Stimulated activated CD8-positive, alpha-beta memory T cell treated with anti-CD3 and anti-CD28 coated beads, Interleukin-7, amount 100 ng/mL, for 48 hours (primary cell): ENCODE data around the gene NPBWR2.

Experiments
- DNase-seq, 2 donors: peaks; one replicate each; pipeline ENCODE4 v3.0.0-alpha.2; 2020; ENCODE audit warnings: low read depth in 1 of 2; ENCODE audit errors: extremely low read depth in 1 of 2

Gene NPBWR2

DNA sequence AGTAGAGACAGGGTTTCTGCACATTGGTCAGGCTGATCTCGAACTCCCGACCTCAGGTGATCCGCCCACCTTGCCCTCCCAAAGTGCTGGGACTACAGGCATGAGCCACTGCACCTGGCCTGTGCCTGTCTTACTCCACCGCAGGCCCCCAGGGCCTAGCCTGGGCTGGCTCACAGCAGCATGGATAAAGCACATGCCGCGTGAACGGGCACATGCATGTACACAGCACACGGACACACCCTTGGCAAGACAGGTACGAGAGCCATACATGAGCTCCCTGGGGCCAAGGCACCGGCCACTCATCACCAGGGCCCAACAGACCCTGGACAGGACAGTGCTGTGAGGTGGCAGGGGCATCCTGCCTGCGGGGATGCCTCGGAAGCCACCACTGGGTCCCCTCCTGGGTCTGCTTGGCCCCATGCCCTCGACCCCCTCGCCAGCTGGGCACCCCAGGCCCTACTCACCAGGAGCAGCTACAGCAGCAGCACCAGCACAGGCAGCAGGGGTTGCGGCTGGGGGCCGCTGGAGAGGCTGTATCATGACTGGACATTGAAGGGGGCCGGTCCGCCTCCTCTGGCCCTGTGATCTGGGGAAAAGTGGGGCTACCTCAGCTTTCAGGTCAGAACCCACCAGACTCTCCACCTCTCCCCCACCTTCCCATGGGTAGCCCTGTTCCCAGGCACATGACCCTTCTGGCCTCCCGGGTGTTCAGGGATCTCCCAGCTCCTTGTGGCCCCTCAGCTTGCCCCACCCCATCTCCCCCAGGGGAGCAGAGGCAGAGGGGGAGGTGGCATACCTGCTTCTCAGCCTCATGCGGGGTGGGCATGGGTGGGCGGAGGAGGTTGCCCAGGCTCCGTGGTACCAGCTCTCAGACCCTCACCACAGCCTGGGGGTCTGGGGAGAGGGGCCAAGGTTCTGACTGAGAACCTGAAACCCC, 31.0 kb downstream of the NPBWR2 start:
- no peak for DNase-seq

- DNase-seq = no peak
These were observed 31.8 kb downstream of the NPBWR2 start for GRCh38 chr20:64075556-64075955.

DNA sequence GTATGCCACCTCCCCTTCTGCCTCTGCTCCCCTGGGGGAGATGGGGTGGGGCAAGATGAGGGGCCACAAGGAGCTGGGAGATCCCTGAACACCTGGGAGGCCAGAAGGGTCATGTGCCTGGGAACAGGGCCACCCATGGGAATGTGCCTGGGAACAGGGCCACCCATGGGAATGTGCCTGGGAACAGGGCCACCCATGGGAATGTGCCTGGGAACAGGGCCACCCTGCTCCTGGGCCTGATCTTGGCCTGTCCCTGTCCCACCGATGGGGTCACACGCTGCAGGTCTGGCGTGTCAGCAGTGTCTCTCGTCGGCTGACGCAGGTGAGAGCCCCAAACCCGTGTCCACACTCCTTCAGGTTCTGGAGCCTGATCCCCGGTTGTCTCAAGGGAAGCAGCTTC, 32.4 kb downstream of the NPBWR2 start:
- no peak for DNase-seq

GRCh38 chr20:64074184-64074789, 33.1 kb downstream of the NPBWR2 start:
- no peak for DNase-seq

GRCh38 chr20:64073476-64074183, 33.7 kb downstream of the NPBWR2 start:
- no peak for DNase-seq

DNA sequence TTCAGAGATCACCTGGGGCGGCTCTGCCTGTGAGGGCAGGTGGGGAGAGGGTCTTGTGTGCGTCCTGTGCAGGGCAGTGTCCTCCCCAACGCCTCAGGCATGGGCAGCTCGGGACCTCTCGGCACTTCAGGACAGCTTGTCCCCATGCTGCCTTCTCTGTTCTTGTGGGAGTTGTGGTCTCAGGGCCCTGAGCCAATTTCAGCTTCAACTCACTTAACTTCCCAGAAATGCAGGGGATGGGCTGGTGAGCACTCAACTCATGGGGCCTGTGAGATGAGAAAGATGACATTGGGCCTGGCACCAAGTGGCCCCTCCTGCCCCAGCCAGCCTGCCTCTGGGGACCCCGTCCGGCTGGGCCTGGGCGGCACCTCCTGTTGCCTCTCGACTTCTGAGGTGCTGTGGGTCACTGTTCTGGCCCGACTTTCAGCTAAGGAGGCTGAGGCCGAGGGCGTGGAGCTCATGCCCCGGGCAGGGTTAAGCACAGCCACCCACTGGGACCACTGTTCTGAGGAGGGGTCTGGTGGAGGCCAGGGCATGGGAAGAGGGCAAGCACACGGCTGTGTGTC, 34.8 kb downstream of the NPBWR2 start:
- no peak for DNase-seq

GRCh38 chr20:64071341-64072332, 35.7 kb downstream of the NPBWR2 start:
- no peak for DNase-seq

DNA sequence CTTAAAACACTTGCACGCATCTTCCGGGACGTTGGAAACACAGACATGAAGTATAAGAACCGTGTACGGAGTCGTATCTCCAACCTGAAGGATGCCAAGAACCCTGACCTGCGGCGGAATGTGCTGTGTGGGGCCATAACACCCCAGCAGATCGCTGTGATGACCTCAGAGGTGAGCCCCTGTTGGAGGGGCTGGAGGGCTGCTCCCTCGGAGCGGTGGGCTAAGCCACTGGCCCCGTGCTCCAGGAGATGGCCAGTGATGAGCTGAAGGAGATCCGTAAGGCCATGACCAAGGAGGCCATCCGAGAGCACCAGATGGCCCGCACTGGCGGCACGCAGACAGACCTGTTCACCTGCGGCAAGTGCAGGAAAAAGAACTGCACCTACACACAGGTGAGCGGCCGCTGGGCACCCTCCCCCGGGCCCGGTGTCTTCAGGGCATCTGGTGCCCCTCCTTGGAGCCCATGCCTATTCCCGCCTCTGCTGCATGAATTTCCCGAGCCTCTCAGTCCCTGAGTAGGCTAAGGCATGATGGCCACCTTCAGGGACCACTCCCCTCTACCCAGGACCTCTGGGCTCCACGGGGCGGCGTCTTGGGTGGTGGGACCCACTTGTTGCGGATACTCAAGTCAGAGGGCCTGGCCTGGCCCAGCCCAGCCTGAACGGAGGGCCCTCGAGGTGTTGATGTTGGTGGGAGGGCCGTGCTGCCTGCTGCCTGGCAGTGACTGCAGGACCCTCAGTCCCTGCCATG, 36.9 kb downstream of the NPBWR2 start:
- no peak for DNase-seq

- no peak for DNase-seq
These were observed 37.6 kb downstream of the NPBWR2 start for GRCh38 chr20:64069614-64070243.

GRCh38 chr20:64069209-64069613, 38.2 kb downstream of the NPBWR2 start:
- no peak for DNase-seq

DNA sequence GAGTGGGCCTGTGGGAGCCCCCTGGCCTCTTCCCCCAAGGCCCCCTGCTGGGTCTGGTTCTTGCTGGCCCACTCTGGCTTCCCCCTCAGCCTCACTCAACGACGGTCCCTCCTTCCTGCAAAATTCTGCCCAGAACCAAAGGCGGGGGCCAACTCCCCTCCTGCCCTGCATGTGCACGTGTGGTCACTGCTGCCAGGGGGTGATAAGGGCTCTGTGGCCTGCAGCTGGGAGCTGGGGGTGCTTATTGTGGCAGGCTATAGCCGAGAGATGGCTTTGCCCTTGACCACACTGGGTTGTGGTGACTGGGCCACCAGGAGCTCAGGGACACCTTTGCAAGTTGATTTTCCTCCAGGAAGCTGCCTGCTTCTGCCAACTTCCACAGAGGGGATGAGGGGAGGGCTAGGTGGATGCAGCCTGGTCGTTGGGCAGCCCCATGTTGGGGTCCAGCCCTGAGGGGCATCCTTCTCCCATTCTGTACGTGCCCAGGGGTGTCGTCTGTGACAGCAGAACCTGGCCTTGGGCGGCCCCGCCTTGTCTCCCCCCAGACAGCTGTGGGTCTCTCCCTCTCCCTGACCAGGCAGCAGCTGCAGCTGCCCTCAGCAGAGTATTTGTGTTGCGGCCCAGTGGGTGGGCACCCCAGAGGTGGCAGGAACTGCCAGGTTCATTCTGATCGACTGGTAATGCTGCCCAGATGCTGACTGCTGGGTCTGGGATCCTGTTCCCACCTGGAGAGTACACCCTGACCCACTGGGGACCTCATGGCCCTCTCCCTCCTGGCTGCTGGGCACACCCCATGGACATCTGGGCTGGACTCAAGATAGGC, 38.8 kb downstream of the NPBWR2 start:
- no peak for DNase-seq

DNA sequence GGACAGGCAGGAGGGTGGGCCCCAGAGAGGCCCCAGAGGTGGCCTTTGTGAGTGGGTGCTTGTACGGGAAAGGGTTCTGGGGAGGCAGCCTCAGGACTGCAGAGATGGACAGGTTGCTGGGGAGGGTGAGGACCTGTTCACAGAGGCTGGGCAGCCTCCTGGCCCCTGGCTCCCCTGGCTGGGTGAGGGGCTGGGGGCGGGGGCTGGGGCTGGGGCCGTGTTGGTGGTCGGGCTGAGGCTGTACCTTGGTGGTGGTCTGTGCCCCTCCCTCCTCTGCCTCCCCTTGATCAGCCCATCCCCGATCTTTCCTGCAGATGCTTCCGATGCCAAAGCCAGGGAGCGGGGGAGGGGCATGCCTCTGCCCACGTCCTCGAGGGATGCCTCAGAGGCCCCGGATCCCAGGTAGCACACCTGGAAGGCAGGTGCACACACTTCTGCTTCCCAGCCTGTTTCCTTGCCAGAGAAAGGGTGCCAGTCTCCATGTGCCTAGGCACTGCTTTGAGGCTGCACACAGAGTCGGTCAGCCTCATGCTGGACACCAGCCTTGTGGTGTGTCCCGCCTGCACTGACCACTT, 39.5 kb downstream of the NPBWR2 start:
- no peak for DNase-seq

- DNase-seq = no peak
These were observed 40.2 kb downstream of the NPBWR2 start for GRCh38 chr20:64067005-64067632.

DNA sequence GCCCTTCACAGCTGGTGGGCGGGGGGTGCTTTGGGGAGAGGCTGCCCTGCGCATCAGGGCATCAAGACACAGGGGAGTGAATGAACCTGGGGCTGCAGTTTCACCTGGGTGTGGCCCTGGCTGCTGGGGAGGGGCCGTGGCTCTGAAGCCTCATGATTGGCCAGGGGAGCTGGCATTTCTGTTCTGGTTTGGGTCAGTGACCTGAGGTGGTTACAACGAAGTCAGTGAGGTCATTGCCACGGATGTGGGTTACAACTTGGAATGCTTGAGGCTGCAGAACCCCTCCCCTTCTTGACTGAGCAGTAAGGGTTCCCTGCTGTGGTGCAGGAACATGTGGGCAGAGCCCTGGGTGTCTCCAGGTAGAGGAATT, 41.4 kb downstream of the NPBWR2 start:
- peak in 1 of 2 donors; percentile 72 for DNase-seq

DNA sequence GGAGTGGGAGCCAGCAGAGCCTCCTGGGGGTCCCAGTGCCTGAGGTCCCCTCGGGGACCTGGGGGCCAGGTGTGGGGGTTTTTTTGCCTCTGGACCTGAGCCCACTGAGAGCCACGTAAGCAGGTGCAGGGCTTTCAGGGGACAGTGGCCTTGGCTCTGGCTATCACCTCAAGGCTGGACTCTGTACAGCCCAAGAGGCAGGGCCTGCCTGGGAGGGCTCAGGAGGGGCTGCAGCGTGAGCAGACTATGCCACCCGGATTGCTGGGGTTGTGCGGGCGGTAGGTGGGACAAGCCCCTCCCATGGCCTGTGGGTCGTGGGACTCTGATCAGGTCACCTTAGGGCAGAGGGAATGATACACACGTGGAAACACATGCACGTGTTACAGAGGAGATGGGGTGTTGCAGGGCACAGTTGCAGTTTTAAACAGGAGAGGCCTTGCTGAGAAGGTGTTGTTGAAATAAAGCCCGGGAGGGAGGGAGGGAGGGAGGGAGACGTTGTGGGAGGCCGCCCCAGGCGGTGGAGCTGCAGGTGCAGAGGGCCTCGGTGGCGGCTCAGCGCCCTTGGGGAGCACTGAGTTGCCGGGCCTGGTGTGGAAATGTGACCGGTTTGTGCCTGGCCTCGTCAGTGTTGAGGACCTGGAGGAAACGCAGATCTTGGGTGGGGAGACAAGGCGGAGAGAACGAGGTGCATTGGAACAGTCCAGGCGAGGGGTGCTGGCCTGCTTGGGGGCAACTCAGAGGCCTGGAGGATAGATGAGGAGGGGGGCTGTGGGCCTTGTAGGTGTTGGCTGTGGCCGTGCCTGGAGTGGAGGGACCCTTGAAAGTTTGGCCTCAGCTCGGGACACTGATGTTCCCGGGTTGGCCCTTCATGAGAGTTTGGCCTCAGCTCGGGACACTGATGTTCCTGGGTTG, 42.0 kb downstream of the NPBWR2 start:
- no peak for DNase-seq

DNA sequence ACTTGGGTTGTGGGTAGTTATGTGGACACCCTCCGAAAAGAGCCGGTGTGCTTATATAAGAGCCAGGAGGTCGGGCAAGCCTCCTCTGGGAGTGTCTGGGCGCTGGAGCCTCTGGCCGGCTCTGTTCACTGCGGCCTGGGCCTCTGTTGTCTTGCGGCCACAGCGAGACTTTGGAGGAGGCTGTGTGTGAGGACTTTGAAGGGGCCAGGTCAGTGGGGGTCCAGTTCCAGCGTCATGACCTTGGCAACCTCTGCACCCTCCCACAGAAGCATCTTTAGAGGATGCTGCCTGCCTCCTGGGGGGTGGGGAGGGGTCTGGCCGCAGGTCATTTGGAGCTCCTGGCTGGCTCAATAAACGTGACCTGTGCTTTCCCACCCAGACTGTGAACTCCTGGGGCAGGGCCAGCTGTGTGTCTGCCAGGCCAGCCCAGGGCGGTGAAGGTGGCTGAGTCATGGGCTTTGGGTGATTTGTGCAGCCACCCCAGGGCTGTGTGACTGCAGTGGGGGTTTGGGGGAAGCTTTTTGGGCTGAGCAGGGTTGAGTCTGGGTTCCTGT, 43.1 kb downstream of the NPBWR2 start:
- DNase-seq = no peak
